Neural progenitor cell (in vitro differentiated cells): ENCODE measurements around the gene TOX2. TPM values are rescaled to one million over a fixed set of nuclear protein-coding genes. Genes with fewer than 3 reads are reported as not detected.

Experiments
- DNase-seq: peaks from one replicate; pipeline ENCODE4 v3.0.0-alpha.2; 2016; ENCODE audit warnings: low spot score
- H2AFZ ChIP-seq: fragments of 200-600 bp; sonication (generic); replicated peaks from 2 replicates; pipeline ENCODE4 v1.6.1; 2016; ENCODE audit warnings: antibody characterized with exemption
- H3F3A ChIP-seq: fragments of 200-600 bp; sonication (generic); 2 replicates; pipeline ENCODE4 v1.6.1; 2016; ENCODE audit warnings: antibody characterized with exemption, low read depth
- H3K27ac ChIP-seq: fragments of 200-600 bp; sonication (generic); 2 replicates; pipeline ENCODE4 v1.5.1; 2016; ENCODE audit warnings: mild to moderate bottlenecking
- H3K27me3 ChIP-seq: fragments of 200-600 bp; sonication (generic); 2 replicates; pipeline ENCODE4 v1.6.1; 2016; ENCODE audit warnings: mild to moderate bottlenecking, moderate library complexity
- H3K36me3 ChIP-seq: fragments of 200-600 bp; sonication (generic); 2 replicates; pipeline ENCODE4 v1.5.1; 2016
- H3K4me1 ChIP-seq: fragments of 200-600 bp; sonication (generic); 2 replicates; pipeline ENCODE4 v1.6.1; 2016; ENCODE audit warnings: mixed run types
- H3K4me2 ChIP-seq: fragments of 200-600 bp; sonication (generic); 2 replicates; pipeline ENCODE4 v1.6.1; 2016
- H3K4me3 ChIP-seq: fragments of 200-600 bp; sonication (generic); 2 replicates; pipeline ENCODE4 v1.5.1; 2016
- H3K79me2 ChIP-seq: fragments of 200-600 bp; sonication (generic); 2 replicates; pipeline ENCODE4 v1.6.1; 2016; ENCODE audit warnings: low read depth
- H3K9ac ChIP-seq: fragments of 200-600 bp; sonication (generic); 2 replicates; pipeline ENCODE4 v1.6.1; 2016
- H3K9me3 ChIP-seq: fragments of 200-600 bp; sonication (generic); 2 replicates; pipeline ENCODE4 v1.5.1; 2016; ENCODE audit warnings: low read depth
- H4K20me1 ChIP-seq: fragments of 200-600 bp; sonication (generic); 2 replicates; pipeline ENCODE4 v1.6.1; 2016; ENCODE audit warnings: low read depth
- H3K27ac Mint-ChIP-seq: 3 replicates; pipeline ENCODE4 v1.8.0; 2021; ENCODE audit warnings: mixed read lengths
- H3K27me3 Mint-ChIP-seq: 2 replicates; pipeline ENCODE4 v1.8.0; 2022; ENCODE audit warnings: low read depth, mild to moderate bottlenecking, inconsistent platforms, moderate library complexity, mixed read lengths; ENCODE audit not compliant: insufficient read depth
- H3K36me3 Mint-ChIP-seq: 3 replicates; pipeline ENCODE4 v1.8.0; 2021; ENCODE audit warnings: mixed read lengths
- H3K4me1 Mint-ChIP-seq: 3 replicates; pipeline ENCODE4 v1.8.0; 2021; ENCODE audit warnings: mixed read lengths
- H3K4me3 Mint-ChIP-seq: 3 replicates; pipeline ENCODE4 v1.8.0; 2021; ENCODE audit warnings: mild to moderate bottlenecking, moderate library complexity, mixed read lengths
- H3K9me3 Mint-ChIP-seq: 3 replicates; pipeline ENCODE4 v1.8.0; 2020; ENCODE audit warnings: mixed read lengths
- CTCF ChIP-seq: fragments of 200-600 bp; sonication (generic); IDR thresholded peaks from 2 replicates; pipeline ENCODE4 v1.5.1; 2017; ENCODE audit warnings: antibody characterized with exemption, mild to moderate bottlenecking
- EZH2 ChIP-seq: fragments of 200-600 bp; sonication (generic); IDR thresholded peaks from 2 replicates; pipeline ENCODE4 v1.6.1; 2017; ENCODE audit warnings: antibody characterized with exemption, mild to moderate bottlenecking, moderate library complexity
- EZH2phosphoT487 ChIP-seq: fragments of 200-600 bp; sonication (generic); IDR thresholded peaks from 2 replicates; pipeline ENCODE4 v1.6.1; 2017; ENCODE audit warnings: antibody characterized with exemption
- total RNA-seq: library from RNA; depleted of rRNA; stranded (reverse); fragments of >200 nt; gene quantifications from 2 replicates; pipeline ENCODE4 v1.2.3, GENCODE V29; 2015; ENCODE audit warnings: low replicate concordance

Gene TOX2
- total RNA-seq, 1 donor from 2014 or later = not detected

DNA sequence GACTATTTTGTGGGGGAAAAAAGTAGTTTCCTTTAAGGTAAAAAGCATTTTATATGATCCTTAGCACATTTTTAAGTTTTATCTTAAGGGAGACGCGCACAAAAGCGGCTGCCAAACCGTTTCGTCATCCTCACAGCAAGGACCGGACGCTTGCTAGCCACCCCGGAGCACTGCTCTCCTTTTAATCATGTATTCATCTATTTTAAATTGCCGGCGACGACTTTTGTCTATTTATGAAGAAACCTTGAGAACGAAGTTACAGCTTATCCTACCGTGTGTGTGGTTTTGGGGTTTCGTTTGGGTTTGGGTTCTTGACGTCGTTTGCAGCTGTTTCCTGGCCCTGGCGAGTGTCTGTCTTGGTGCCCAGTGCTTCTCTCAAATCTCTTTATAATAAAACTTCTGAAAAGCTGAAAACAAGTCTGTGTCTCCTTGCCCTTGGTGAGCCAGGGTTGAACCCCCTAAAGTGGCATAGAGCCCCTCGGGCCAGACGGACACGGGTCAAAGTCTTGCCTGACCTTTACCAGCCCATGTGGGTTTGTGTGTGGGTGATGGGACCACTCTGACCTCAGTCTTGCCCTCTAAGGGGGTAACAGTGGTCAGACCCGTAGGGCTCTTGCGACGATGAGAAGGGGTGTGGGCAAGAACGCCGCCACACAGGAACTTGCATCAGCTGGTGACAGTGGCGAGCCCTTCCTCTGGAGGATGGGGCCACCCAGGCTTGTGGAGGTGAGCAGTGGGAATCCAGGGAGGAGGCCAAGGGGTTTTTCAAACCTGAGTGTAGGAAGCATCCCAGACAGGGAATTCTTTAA lies 154.8 kb downstream of the TOX2 start:
- H3K9me3 Mint-ChIP-seq = no peaks in the 10 kb centered on the region
- no peaks in the 10 kb centered on the region for H3K4me1 ChIP-seq
- no peak overlapping the region for H3K9ac ChIP-seq
- no peaks in the 10 kb centered on the region for H3K79me2 ChIP-seq
- H3K27ac ChIP-seq = no peak overlapping the region
- H3K27me3 Mint-ChIP-seq = peaks cover 9% of the 10 kb centered on the region
- no peaks in the 10 kb centered on the region for H3K27me3 ChIP-seq
- H3K36me3 ChIP-seq = no peaks in the 10 kb centered on the region
- DNase-seq = no peak
- no peak overlapping the region for H3K27ac Mint-ChIP-seq
- H3K4me3 ChIP-seq = no peak overlapping the region
- no peaks in the 10 kb centered on the region for H3F3A ChIP-seq
- H3K9me3 ChIP-seq = no peaks in the 10 kb centered on the region
- TF ChIP-seq EZH2 (no peak), EZH2phosphoT487 (no peak), CTCF (no peak)
- no peaks in the 10 kb centered on the region for H3K36me3 Mint-ChIP-seq
- H4K20me1 ChIP-seq = no peaks in the 10 kb centered on the region
- H2AFZ ChIP-seq = no peak overlapping the region
- H3K4me1 Mint-ChIP-seq = peaks cover 11% of the 10 kb centered on the region
- H3K4me2 ChIP-seq = no peak overlapping the region
- H3K4me3 Mint-ChIP-seq = no peak overlapping the region

DNA sequence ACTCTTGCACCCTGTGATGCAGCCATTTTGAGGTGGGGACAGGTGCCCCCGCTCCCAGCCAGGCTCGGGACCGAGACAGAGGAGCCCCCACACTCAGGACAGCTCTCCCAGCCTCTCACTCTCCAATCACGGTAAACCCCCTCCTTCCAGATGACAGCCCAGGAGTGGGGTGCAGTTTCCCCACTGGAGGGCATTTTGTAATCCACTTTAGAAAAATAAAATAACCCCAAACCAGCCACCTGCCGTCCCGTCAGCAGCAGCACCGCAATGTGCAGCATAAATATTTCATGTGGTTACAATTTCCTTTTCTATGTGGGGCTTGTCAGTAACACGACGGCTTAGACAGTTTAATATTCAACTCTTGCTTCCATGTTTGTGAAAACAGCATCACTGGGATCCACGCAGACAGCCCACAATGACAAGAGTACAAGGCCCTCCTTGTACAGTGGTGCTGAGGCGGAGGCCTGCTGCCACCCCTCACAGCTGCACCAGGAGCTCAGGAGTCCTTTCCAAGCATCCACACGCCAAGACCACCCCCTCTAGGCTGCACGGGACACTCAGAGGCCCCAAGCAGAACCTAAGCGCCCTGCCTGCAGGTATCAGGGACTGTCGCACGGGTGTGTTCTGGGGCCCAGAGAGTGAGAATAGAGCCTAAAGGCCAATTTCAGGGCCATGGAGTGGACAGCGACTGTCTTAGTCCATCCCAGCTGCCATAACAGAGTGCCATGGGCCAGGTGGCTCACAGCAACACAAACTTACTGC lies 155.7 kb downstream of the TOX2 start:
- TF ChIP-seq CTCF = no peak
- TF ChIP-seq EZH2phosphoT487 = no peak
- no peak for TF ChIP-seq EZH2
- no peak for DNase-seq
- Histone ChIP-seq H3K4me1 (no peaks in the 10 kb centered on the region), H3K9me3 (no peaks in the 10 kb centered on the region), H3K4me2 (no peak overlapping the region), H4K20me1 (no peaks in the 10 kb centered on the region), H3K27me3 (no peaks in the 10 kb centered on the region), H3K36me3 (no peaks in the 10 kb centered on the region), H3K4me3 (no peak overlapping the region), H3K9ac (no peak overlapping the region), H3K27ac (no peak overlapping the region), H3K79me2 (no peaks in the 10 kb centered on the region), H2AFZ (no peak overlapping the region), H3F3A (no peaks in the 10 kb centered on the region)
- Mint-ChIP-seq H3K4me1 (peaks cover 11% of the 10 kb centered on the region), H3K9me3 (no peaks in the 10 kb centered on the region), H3K27me3 (peaks cover 6% of the 10 kb centered on the region), H3K36me3 (no peaks in the 10 kb centered on the region), H3K4me3 (no peak overlapping the region), H3K27ac (no peak overlapping the region)

GRCh38 chr20:44071057-44071456 lies 156.4 kb downstream of the TOX2 start:
- Mint-ChIP-seq H3K9me3 (no peaks in the 10 kb centered on the region), H3K4me3 (no peak overlapping the region), H3K27me3 (peaks cover 6% of the 10 kb centered on the region), H3K27ac (no peak overlapping the region), H3K36me3 (no peaks in the 10 kb centered on the region), H3K4me1 (peaks cover 11% of the 10 kb centered on the region)
- H3F3A ChIP-seq = no peaks in the 10 kb centered on the region
- H3K79me2 ChIP-seq = no peaks in the 10 kb centered on the region
- H3K36me3 ChIP-seq = no peaks in the 10 kb centered on the region
- no peak for DNase-seq
- H3K9me3 ChIP-seq = no peaks in the 10 kb centered on the region
- H2AFZ ChIP-seq = no peak overlapping the region
- no peak overlapping the region for H3K9ac ChIP-seq
- H3K27me3 ChIP-seq = no peaks in the 10 kb centered on the region
- TF ChIP-seq EZH2phosphoT487 (no peak), EZH2 (no peak)
- H3K27ac ChIP-seq = no peak overlapping the region
- H3K4me3 ChIP-seq = no peak overlapping the region
- H3K4me2 ChIP-seq = no peak overlapping the region
- no peaks in the 10 kb centered on the region for H3K4me1 ChIP-seq
- H4K20me1 ChIP-seq = no peaks in the 10 kb centered on the region
